DND-41 (cell line): ENCODE data around the gene MKNK1.

Experiments used
- EZH2 ChIP-seq: IDR thresholded peaks from 3 replicates; pipeline ENCODE4 v1.6.1; 2012; ENCODE audit warnings: borderline replicate concordance, low read depth, mild to moderate bottlenecking, moderate library complexity, low read length, inconsistent platforms; ENCODE audit not compliant: severe bottlenecking
- TF ChIP-seq, protein P1 (sequence below): IDR thresholded peaks from 2 replicates; pipeline ENCODE4 v1.5.1; 2012; ENCODE audit warnings: borderline replicate concordance, low read length, moderate library complexity, mild to moderate bottlenecking; ENCODE audit not compliant: poor library complexity, severe bottlenecking; ENCODE audit errors: extremely low read depth

DNA sequence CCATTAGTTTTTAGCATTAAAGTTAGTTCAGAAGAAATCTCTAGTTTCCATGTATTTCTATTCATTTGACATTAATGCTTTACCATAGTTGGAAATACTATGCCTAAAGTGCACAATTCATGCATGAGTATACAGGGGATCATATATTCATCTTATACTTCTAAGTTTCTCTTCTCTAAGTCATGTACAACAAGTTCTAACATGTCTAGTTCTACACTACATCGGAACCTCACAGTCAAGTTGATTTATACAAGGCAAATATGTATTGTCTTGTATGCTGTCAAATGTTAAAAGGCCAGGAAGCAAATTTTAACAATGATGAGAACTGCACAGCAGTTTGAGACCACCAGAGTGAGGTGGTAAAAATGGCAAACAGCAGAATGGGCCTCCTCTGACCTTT lies 35.5 kb upstream of the MKNK1 start:
- TF ChIP-seq, protein P1, sequence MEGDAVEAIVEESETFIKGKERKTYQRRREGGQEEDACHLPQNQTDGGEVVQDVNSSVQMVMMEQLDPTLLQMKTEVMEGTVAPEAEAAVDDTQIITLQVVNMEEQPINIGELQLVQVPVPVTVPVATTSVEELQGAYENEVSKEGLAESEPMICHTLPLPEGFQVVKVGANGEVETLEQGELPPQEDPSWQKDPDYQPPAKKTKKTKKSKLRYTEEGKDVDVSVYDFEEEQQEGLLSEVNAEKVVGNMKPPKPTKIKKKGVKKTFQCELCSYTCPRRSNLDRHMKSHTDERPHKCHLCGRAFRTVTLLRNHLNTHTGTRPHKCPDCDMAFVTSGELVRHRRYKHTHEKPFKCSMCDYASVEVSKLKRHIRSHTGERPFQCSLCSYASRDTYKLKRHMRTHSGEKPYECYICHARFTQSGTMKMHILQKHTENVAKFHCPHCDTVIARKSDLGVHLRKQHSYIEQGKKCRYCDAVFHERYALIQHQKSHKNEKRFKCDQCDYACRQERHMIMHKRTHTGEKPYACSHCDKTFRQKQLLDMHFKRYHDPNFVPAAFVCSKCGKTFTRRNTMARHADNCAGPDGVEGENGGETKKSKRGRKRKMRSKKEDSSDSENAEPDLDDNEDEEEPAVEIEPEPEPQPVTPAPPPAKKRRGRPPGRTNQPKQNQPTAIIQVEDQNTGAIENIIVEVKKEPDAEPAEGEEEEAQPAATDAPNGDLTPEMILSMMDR = no peak
- TF ChIP-seq EZH2 = no peak
